Head of caudate nucleus (tissue), 42 donors: ENCODE results near the gene RAB11FIP3.
"Not testable (repeated sequence)": the region's sequence is repeated elsewhere in the genome, so short reads cannot be mapped to it uniquely, and the experiment has no call there.

Experiments used
- DNase-seq, 42 donors: peaks; one replicate each; pipeline versions ENCODE4 v3.0.0 to v3.0.0-alpha.2; 2020 to 2021; ENCODE audit warnings: mixed read lengths in 7 of 42
- intact Hi-C: fragments of 100-400 bp; cut with DNase I; formaldehyde crosslinking; loops from one replicate; pipeline ENCODE4 v1.15.0; 2022

The RAB11FIP3 gene, protein sequence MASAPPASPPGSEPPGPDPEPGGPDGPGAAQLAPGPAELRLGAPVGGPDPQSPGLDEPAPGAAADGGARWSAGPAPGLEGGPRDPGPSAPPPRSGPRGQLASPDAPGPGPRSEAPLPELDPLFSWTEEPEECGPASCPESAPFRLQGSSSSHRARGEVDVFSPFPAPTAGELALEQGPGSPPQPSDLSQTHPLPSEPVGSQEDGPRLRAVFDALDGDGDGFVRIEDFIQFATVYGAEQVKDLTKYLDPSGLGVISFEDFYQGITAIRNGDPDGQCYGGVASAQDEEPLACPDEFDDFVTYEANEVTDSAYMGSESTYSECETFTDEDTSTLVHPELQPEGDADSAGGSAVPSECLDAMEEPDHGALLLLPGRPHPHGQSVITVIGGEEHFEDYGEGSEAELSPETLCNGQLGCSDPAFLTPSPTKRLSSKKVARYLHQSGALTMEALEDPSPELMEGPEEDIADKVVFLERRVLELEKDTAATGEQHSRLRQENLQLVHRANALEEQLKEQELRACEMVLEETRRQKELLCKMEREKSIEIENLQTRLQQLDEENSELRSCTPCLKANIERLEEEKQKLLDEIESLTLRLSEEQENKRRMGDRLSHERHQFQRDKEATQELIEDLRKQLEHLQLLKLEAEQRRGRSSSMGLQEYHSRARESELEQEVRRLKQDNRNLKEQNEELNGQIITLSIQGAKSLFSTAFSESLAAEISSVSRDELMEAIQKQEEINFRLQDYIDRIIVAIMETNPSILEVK

DNA sequence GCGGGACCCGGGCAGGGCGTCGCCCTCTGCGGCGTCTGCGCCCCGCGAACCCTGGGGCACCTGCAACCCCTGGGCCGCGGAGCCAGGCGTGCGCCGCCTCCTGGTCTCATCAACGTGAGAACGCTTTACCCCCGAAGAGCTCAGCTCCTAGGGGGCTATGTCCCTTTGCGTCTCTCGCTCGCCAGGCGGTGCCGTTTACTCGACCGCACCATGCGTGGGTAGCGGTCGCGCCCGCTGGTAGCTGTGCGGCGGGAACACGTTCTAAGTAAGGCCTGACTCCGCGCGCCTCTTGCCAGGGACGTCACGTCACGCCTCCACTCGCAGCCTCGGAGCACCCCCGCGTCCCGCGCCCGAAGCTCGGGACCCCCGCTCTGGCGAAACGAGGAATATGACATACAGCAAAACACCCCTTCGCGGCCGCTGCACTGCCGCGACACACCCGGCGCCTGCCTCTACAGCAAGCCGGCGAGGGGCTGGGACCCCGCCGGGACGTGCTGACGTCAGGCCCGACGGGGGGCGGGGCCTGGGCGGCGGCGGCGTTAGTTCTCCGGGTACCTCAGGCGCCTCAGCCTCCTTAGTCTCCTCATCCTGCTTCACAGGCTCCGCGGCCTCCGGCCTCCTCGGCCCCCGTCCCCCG, at the start of gene RAB11FIP3:
Gene RAB11FIP3 (plus strand): TSS at position 568 of the 637 bp plus-strand sequence. CDS start 358 bp downstream, outside the sequence.
- intact Hi-C loops = loop anchor here (5.0 to 10.0 kb wide), 2 partner anchors 47 to 100 kb away; partner anchors contain the start of gene CAPN15
- DNase-seq = peak; percentile 68 to 96 (median 90)

DNA sequence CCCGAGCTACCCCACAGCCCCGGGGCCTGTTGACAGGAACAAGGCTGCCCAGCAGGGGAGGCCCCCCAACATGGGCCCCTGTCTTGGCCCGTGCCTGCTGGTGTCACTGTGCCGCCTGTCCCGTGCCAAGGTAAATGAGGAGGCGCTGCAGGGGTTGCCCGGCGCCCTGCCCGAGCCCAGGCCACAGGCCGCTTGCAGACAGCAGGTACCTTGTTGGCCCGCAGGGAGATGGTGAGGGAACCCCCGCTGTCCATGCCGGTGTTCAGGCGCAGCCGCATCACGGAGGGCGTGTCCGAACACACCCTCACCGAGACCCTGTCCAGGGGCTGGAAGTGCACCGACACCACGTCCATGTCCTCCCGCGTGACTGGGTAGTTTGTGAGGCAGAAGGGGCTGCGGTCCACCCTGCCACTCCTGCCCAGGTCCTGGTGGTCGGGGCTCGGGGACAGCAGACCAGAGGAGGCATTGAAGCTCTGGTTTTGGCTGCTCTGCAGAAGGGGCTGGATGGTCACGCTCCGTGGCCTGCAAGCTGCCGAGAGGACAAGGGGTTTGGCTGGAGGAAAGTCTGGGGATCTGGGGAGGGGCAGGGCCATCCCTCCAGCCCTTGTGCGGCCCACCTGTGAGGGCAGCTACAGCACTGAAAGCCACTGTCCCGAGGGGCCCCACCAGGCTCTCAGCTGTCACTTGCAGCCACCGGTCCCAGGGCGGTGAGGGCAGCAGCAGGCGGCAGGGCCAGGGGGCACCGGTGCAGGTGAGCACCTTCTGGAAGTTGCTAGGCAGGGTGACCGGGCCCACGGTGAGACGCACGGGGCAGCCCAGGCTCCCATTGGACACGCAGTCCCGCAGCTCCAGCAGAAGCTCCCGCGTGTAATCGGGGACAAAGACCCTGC, 49.3 kb upstream of the RAB11FIP3 start:
- intact Hi-C loops = no loop called here
- peak in 1 of 42 donors; percentile 9 for DNase-seq

DNA sequence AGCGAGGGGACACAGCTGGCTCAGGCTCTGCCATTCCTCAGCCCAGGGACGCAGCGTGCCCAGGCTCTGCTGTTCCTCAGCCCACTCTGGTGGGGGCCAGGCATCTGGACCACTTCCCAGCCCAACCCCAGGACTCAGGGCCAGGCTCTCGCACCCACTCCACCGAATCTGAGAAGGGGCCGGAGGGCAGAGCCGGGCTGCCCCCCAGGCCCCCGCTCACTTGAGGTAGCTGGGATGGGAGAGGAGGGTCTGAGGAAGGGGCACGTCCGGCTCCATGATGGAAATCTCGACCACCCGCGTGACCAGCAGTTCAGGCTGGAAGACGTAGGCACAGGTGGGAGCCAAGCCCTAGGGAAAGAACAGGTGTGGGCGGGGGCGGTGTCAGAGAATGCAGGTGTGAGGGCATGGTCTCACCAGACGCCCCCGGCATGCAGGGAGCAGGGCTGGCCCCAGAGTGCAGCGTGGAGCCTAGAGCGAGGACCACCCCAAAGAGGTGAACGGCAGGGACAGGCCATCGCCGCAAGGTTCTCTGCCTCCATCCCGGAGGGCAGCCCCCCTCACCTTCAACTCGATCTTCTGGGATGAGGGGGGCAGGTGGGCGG, 48.5 kb upstream of the RAB11FIP3 start:
- intact Hi-C loops = no loop called here
- peak in 1 of 42 donors; percentile 14 for DNase-seq

DNA sequence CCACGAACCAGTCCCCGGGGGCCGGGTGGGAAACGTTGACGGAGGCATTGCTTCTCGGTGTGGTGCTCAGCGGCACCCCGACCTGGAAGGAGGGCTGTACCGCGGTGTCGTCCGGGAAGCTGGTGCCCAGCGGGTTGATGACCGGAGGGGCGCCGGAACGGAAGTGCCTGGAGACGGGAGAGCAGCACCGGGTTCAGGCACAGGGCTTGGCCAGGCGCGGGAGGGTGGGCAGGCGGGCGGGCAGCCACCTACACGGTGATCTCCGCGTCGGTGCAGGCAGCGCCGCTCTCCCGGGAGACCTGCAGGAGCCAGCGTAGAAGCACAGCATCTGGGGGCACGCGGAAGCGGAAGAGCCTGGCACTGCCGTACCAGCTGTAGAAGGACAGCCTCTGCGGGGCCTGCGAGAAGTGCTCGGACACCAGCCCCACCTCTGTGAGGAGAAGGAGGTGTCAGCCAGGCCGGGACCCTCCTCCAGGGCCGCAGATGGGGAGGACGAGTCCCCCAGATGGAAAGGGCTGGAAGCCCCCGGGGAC, 48.0 kb upstream of the RAB11FIP3 start:
- DNase-seq = peak in 1 of 42 donors; percentile 30
- intact Hi-C loops = no loop called here

DNA sequence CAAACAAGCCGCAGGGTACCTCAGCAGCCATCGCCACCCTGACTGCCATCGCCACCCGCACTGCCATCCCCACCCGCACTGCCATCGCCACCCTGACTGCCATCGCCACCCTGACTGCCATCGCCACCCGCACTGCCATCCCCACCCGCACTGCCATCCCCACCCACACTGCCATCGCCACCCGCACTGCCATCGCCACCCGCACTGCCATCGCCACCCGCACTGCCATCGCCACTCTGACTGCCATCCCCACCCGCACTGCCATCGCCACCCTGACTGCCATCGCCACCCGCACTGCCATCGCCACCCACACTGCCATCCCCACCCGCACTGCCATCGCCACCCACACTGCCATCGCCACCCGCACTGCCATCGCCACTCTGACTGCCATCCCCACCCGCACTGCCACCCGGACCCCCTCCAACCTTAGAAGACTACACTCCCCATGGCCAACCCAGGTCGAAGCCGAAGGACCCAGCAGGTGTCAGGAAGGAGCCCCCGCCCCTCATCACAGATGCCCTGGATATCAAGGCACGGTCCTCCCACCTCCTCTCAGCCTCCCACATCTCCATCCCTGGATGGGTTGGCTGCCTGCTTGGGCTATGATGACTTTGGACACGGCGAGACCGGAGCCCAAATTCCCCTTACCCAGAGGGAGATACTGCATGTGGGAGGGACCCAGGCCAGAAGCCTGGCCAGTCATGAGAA, 47.2 kb upstream of the RAB11FIP3 start:
- DNase-seq, intact Hi-C loops: not testable (repeated sequence)

DNA sequence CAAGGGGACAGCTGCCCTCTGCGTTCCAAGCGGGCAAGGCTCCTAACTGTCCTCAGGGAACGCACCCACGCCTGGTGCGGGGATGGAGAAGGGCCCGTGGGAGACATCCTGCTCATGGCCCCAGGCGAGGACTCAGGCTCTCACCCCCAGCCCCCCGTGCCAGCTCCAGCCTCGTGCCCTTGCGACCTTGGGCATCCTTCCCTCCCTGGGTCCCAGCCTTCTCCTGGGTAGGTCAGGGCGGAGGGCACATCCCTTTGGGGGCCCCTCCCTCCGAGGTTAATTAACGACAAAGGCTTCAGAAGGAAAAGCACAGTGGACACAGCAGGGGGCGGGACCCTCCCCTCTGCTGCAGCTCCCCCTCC, 46.6 kb upstream of the RAB11FIP3 start:
- DNase-seq = no peak
- intact Hi-C loops = no loop called here

DNA sequence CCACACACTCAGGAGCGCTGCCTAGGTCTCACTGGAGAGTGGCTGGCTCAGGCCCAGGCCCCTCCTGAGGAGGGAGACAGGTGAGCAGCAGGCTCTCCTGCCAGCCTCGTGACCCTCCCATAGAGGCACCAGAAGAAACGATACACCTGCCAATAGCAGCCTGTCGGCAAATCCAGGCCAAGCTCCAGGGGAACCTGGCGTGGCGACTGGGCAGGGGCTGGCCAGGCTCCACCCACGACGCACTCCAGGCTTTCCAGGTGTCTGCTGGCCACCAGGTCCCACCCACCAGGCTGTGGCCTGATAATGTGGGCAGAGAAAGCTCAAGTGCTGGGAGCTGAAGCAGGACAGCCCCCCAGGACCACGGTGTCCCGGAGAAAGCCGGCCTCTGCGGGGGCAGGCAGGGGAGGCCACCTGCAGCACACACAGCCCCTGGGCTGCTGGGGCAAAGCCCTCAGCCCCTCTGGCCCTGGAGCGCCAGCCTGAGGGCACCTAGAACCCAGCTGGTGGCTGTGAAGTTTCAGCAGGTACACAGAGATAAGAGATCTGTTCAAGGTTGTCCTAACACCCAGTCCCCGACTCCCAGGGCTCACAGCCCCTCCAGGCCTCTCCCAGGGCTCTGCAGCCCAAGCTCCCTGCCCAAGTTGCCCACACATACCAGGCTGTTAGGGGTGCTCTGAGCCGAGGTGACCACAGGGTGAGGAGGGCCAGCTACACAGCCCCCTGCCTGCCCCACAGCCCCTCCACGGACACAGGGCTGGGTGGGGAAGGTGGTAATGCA, 46.1 kb upstream of the RAB11FIP3 start:
- intact Hi-C loops = no loop called here
- DNase-seq = no peak

DNA sequence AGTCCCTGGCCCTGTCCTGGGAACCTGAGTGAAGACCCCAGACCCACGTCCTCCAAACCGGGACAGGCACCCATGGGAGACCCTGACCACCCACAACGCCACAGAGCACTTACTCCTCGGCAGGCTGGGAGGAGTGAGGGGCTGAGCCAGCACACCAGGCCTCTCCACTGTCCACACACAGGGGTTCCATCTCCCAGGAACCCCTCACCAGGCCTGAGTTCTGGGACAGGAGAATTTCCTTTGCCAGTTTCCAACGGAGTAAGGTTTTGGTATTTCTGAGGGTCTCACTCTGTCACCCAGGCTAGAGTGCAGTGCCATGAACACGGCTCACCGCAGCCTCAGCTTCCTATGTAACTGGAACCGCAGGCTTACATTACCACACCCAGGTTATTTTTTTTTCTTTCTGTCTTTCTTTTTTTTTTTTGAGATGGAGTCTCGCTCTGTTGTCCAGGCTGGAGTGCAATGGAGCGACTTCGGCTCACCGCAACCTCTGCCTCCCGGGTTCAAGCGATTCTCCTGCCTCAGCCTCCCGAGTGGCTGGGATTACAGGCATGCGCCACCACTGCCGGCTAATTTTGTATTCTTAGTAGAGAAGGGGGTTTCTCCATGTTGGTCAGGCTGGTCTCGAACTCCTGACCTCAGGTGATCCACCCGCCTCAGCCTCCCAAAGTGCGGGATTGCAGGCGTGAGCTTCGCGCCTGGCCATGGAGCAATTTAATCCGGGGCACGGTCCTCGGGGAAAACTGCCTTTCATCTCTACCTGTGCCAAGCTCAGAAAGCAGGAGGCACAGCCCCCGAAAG, 45.3 kb upstream of the RAB11FIP3 start:
- DNase-seq = no peak
- intact Hi-C loops = no loop called here

DNA sequence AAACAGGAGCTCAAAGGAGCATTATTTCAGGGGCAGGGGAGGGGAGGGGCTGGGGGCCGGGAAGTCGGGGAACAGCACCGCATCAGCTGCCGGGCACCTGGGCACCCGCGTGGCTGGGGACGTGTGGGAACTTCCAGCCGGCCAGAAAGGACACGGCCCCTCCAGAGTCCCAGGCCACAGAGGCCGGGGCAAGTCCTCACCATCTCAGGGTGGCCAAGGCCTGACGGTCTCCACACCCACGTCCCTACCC, 44.8 kb upstream of the RAB11FIP3 start:
- peak in 1 of 42 donors; percentile 2 for DNase-seq
- intact Hi-C loops = no loop called here

DNA sequence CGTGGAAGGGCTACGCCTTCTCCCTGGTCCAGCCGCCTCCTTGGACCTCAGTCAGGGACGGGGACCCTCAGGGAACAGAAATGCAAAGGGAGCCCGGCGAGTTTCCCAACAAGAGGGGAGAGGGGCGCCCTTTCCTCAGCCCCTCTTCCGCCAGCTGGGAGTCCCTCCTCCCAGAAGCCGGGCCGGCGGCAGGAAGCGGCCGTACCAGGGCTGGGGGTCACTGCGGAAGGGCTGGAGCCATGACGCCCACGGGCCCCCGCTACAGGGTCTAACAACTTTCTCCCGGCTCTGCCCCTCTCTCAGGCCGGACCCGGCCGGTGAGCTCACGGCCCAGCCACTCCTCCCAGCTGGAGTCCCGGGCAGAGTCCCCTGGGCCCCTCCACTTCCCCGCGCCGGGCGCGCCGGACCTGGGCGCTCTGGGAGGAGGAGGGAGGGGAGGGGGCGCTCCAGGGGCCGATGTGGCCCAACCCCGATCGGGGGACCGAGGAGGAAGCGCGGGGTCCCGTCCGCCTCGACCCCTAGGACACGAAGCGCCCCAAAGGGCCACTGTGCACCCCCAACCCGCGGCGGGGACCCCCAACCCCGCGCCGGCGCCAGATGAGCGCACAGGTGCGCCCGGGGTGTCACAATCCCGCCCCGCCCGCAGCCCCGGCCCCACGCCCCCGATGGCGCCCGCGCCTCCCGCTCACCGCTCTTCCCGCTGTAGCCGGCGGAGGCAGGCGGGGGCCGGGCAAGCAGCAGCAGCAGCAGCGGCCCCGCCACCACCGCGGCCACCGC, 44.2 kb upstream of the RAB11FIP3 start:
- peak in 6 of 42 donors; percentile 16 to 60 (median 32) for DNase-seq
- intact Hi-C loops = no loop called here

DNA sequence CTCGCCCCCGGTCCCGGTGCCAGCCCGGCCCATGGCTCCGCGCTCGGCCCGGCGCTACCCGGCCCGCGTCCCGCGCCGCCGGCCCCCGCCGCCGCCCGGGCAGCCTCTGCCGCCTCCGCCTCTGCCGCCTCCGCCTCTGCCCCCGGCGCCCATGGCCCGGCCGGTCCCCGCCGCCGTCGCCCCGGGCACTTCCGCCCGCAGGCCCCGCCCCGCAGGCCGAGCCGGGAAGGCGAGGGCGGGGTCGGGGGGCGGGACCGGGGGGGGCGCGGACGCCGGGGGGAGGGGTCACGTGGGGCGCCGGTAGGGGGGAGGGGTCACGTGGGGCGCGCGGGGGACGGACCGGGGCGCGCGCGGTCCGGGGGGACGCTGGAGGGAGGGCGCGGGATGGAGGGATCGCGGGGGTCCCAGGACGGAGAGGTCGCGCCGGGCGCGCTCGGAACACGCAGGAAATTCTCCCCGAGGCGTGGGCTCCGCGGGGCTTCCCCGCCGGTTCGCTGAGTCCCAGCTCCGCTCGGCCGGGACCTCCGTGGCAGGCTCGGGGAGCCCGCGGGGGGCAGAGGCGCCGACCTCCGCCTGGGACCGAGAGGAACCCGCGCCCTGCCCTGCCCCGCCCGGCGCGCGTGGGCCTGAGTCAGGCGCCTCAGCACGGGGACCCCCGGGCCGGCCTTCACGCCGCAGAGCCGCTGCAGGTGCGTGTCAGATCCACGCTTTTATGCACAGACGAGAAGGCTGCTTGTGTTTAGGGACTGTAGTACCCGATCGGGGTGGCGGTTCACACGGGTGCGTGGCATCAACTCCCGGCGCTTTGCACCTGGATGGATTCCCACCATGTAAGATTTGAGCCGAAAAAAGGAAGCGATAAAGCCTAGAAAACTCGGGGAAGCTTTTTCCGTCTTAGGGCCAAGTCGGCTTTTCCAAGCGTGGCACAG, 43.4 kb upstream of the RAB11FIP3 start, which contains the start of gene PGAP6:
Gene PGAP6 (minus strand): TSS at position 190 of the 929 bp plus-strand sequence. CDS start 157 bp downstream, at position 33.
- intact Hi-C loops = no loop called here
- peak in 38 of 42 donors; percentile 46 to 89 (median 73) for DNase-seq

DNA sequence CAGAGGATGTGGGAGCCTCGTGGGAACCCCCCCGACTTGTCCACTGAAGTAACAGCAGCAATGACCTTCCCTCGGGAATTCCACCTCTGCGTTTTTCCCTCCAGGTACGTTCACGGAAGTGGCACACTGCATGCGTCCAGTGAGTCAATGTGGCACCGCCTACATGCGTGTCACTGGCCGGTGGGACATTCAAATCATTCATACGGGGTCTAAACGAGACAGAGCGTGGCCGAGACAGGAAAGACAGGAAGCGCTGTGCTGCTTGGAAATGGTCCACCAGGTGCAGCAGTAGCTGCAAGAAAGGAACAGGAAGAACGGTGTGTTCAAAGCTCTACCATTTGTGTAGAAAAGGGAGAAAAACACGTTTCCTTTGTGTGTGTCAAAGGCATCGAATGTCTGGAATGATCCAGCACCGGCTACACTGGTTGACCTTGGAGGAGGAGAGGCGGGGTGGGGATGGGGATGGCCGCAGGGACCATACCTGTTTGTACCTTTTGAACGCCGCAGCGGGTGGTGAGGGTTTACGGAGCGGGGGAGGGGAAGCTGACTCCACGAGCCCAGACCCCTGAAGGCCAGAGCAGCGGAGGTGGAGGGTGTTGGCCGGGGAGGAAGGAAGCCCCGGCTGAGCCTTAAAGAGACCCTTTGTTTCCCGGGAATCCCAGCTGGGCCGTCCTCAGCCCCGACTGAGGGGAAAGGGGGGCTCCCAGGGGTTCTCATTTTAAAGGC, 42.0 kb upstream of the RAB11FIP3 start:
- DNase-seq = peak in 1 of 42 donors; percentile 4
- intact Hi-C loops = no loop called here

DNA sequence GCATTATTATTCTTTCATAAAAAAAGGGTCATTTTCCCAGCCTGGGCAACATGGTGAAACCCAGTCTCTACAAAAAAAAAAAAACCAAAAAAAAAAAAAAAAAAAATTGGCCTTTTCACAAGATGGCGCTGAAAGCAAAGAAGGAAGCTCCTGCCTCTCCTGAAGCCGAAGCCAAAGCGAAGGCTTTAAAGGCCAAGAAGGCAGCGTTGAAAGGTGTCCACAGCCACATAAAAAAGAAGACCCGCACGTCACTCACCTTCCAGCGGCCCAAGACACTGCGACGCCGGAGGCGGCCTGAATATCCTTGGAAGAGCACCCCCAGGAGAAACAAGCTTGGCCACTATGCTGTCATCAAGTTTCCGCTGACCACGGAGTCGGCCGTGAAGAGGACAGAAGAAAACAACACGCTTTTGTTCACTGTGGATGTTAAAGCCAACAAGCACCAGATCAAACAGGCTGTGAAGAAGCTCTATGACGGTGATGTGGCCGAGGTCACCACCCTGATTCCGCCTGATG, 38.8 kb upstream of the RAB11FIP3 start:
- DNase-seq = peak in 25 of 42 donors; percentile 32 to 76 (median 53)

More for the DNA sequence above, 38.8 kb upstream of the RAB11FIP3 start:
- intact Hi-C loops = no loop called here
